NOMO-1 (cell line): Measurements from ENCODE around the gene MYLK.

ENCODE experiments used
- DNase-seq, 2 experiments: peaks; one replicate each; lab custom pipeline; 2025; ENCODE audit not compliant: unreplicated experiment in 2 of 2; lab: John Stamatoyannopoulos, UW

The MYLK gene

GRCh38 chr3:123831420-123831819 lies 52.7 kb downstream of the MYLK start:
- no peak for DNase-seq

- no peak for DNase-seq
Observed at GRCh38 chr3:123821920-123822319, 62.2 kb downstream of the MYLK start.

- DNase-seq: no peak
Observed at GRCh38 chr3:123819949-123820348, 64.2 kb downstream of the MYLK start.

GRCh38 chr3:123818921-123819429 lies 65.2 kb downstream of the MYLK start:
- no peak for DNase-seq

- DNase-seq: no peak
Observed at GRCh38 chr3:123818324-123818920, 65.7 kb downstream of the MYLK start.

- DNase-seq: no peak
Observed at GRCh38 chr3:123817413-123817812, 66.7 kb downstream of the MYLK start.

GRCh38 chr3:123816673-123817207 lies 67.4 kb downstream of the MYLK start:
- DNase-seq: no peak

GRCh38 chr3:123815981-123816380 lies 68.2 kb downstream of the MYLK start:
- DNase-seq: no peak

GRCh38 chr3:123813876-123814275 lies 70.3 kb downstream of the MYLK start:
- no peak for DNase-seq

GRCh38 chr3:123809597-123809996 lies 74.5 kb downstream of the MYLK start:
- DNase-seq: no peak

GRCh38 chr3:123808812-123809211 lies 75.3 kb downstream of the MYLK start:
- no peak for DNase-seq

- no peak for DNase-seq
Observed at GRCh38 chr3:123807820-123808219, 76.3 kb downstream of the MYLK start.

- DNase-seq: no peak
Observed at GRCh38 chr3:123805504-123805903, 78.6 kb downstream of the MYLK start.

GRCh38 chr3:123805101-123805500 lies 79.0 kb downstream of the MYLK start:
- no peak for DNase-seq

GRCh38 chr3:123804676-123805075 lies 79.5 kb downstream of the MYLK start:
- DNase-seq: no peak

- no peak for DNase-seq
Observed at GRCh38 chr3:123803521-123803920, 80.6 kb downstream of the MYLK start.

- no peak for DNase-seq
Observed at GRCh38 chr3:123802007-123802625, 82.0 kb downstream of the MYLK start.

GRCh38 chr3:123801474-123801873 lies 82.7 kb downstream of the MYLK start:
- DNase-seq: no peak

- no peak for DNase-seq
Observed at GRCh38 chr3:123800362-123800682, 83.8 kb downstream of the MYLK start.

- no peak for DNase-seq
Observed at GRCh38 chr3:123799544-123800361, 84.4 kb downstream of the MYLK start.

GRCh38 chr3:123798550-123798949 lies 85.6 kb downstream of the MYLK start:
- DNase-seq: no peak
